CD14-positive monocyte (primary cell): ENCODE results near the gene CPT2. TPM values are rescaled to one million over a fixed set of nuclear protein-coding genes. Genes with fewer than 3 reads are reported as not detected.

ENCODE experiments used
- DNase-seq, 3 donors: peaks; one replicate each; pipeline ENCODE4 v3.0.0-alpha.2; 2011 to 2022
- H2AFZ ChIP-seq: 2 replicates; pipeline ENCODE4 v1.6.0; 2012; ENCODE audit warnings: mild to moderate bottlenecking, low read depth, low read length, inconsistent platforms; ENCODE audit not compliant: insufficient read depth, poor library complexity, severe bottlenecking
- H3K27ac ChIP-seq, 2 donors: 1 replicate in 1 of 2; 2 replicates in 1 of 2; pipeline ENCODE4 v1.5.1; 2012 to 2013; ENCODE audit warnings: low read length in 2 of 2, control low read depth in 1 of 2, inconsistent platforms in 1 of 2, low read depth in 1 of 2, mild to moderate bottlenecking in 1 of 2
- H3K27me3 ChIP-seq, 2 donors: one replicate each; pipeline versions ENCODE4 v1.6.0 to v1.6.1; 2011 to 2013; ENCODE audit warnings: low read length in 2 of 2; ENCODE audit not compliant: control insufficient read depth in 2 of 2, insufficient read depth in 2 of 2
- H3K36me3 ChIP-seq, 2 donors: replicated peaks in 1 of 2; 1 replicate in 1 of 2; 2 replicates in 1 of 2; pipeline versions ENCODE4 v1.5.1 to v1.6.1; 2012 to 2013; ENCODE audit warnings: low read length in 2 of 2, control low read depth in 1 of 2, inconsistent platforms in 1 of 2, mild to moderate bottlenecking in 1 of 2; ENCODE audit not compliant: insufficient read depth in 2 of 2, control insufficient read depth in 1 of 2
- H3K4me1 ChIP-seq, 2 donors: 1 replicate in 1 of 2; 2 replicates in 1 of 2; pipeline versions ENCODE4 v1.5.1 to v1.6.1; 2012 to 2013; ENCODE audit warnings: low read length in 2 of 2, control low read depth in 1 of 2, inconsistent platforms in 1 of 2, mild to moderate bottlenecking in 1 of 2, moderate library complexity in 1 of 2; ENCODE audit not compliant: insufficient read depth in 2 of 2, control insufficient read depth in 1 of 2
- H3K4me2 ChIP-seq: replicated peaks from 2 replicates; pipeline ENCODE3; 2012; ENCODE audit warnings: low read length, moderate library complexity, mild to moderate bottlenecking; ENCODE audit not compliant: poor library complexity, severe bottlenecking; ENCODE audit errors: extremely low read depth
- H3K4me3 ChIP-seq, 3 experiments: fragments of 200-600 bp in 1 of 3; sonication (generic) in 1 of 3; replicated peaks in 1 of 3; 1 replicate in 2 of 3; 2 replicates in 1 of 3; pipeline ENCODE4 v1.5.1; 2011 to 2013; ENCODE audit warnings: low read length in 3 of 3, mild to moderate bottlenecking in 3 of 3, control low read depth in 2 of 3, low read depth in 2 of 3, inconsistent platforms in 1 of 3, moderate library complexity in 1 of 3
- H3K79me2 ChIP-seq: 2 replicates; pipeline ENCODE4 v1.6.0; 2012; ENCODE audit warnings: mild to moderate bottlenecking, control low read depth, inconsistent platforms, low read length, moderate library complexity; ENCODE audit not compliant: insufficient read depth
- H3K9ac ChIP-seq: 2 replicates; pipeline ENCODE4 v1.6.0; 2017; ENCODE audit warnings: low read length, mild to moderate bottlenecking; ENCODE audit not compliant: insufficient read depth, poor library complexity, severe bottlenecking
- H3K9me3 ChIP-seq, 2 donors: replicated peaks in 1 of 2; 1 replicate in 1 of 2; 2 replicates in 1 of 2; pipeline versions ENCODE4 v1.5.1 to v1.6.1; 2012 to 2013; ENCODE audit warnings: low read length in 2 of 2, control low read depth in 1 of 2; ENCODE audit not compliant: control insufficient read depth in 1 of 2, insufficient read depth in 1 of 2
- H4K20me1 ChIP-seq: 2 replicates; pipeline ENCODE4 v1.6.0; 2012; ENCODE audit warnings: mild to moderate bottlenecking, low read length, control low read depth, moderate library complexity; ENCODE audit not compliant: insufficient read depth
- H3K27ac Mint-ChIP-seq, 7 donors: one replicate each; pipeline ENCODE4 v1.8.0; 2020; ENCODE audit warnings: mild to moderate bottlenecking in 7 of 7, mixed read lengths in 7 of 7, moderate library complexity in 6 of 7, inconsistent platforms in 2 of 7
- H3K27me3 Mint-ChIP-seq, 3 donors: one replicate each; pipeline ENCODE4 v1.8.0; 2021 to 2022; ENCODE audit warnings: low read depth in 3 of 3, mild to moderate bottlenecking in 3 of 3, mixed read lengths in 3 of 3, moderate library complexity in 3 of 3, inconsistent platforms in 1 of 3
- H3K36me3 Mint-ChIP-seq, 2 donors: one replicate each; pipeline ENCODE4 v1.8.0; 2020; ENCODE audit warnings: mixed read lengths in 2 of 2, inconsistent platforms in 1 of 2, mild to moderate bottlenecking in 1 of 2
- H3K4me1 Mint-ChIP-seq: one replicate; pipeline ENCODE4 v1.8.0; 2020; ENCODE audit warnings: mild to moderate bottlenecking, mixed read lengths
- H3K4me3 Mint-ChIP-seq, 2 donors: one replicate each; pipeline ENCODE4 v1.8.0; 2020; ENCODE audit warnings: mild to moderate bottlenecking in 2 of 2, mixed read lengths in 2 of 2, moderate library complexity in 1 of 2
- H3K9me3 Mint-ChIP-seq, 7 donors: one replicate each; pipeline ENCODE4 v1.8.0; 2020 to 2022; ENCODE audit warnings: mixed read lengths in 7 of 7, mild to moderate bottlenecking in 6 of 7, moderate library complexity in 6 of 7, inconsistent platforms in 2 of 7
- CTCF ChIP-seq: fragments of 200-600 bp; IDR thresholded peaks from one replicate; pipeline ENCODE4 v1.8.0; 2022; ENCODE audit warnings: antibody characterized with exemption, mild to moderate bottlenecking
- WGBS: methylation state at CpG from one replicate; pipeline ENCODE4 v1.1.5; 2013; ENCODE audit warnings: missing lambda C conversion rate; ENCODE audit not compliant: insufficient coverage; 5-methylcytosine and 5-hydroxymethylcytosine counted together
- intact Hi-C, 2 donors: fragments of 100-400 bp; cut with micrococcal nuclease; formaldehyde crosslinking; loops; one replicate each; pipeline versions ENCODE4 v1.15.0 to v1.15.1; 2023
- polyA plus RNA-seq, 3 donors: library from polyadenylated mRNA; depleted of rRNA in 1 of 3; unstranded in 2 of 3; stranded (reverse) in 1 of 3; fragments of 300-500 nt in 2 of 3; fragments of >200 nt in 1 of 3; fragmentation: Illumina TruSeq in 2 of 3; gene quantifications; 1 replicate in 2 of 3; 2 replicates in 1 of 3; pipeline ENCODE4 v1.2.3, GENCODE V29; 2012 to 2021

Gene CPT2
- polyA plus RNA-seq, 3 donors: 7.6 to 29.6 (median 20.2) TPM

GRCh38 chr1:53190210-53190611 lies 6.4 kb upstream of the CPT2 start:
- Histone ChIP-seq H3K4me3 (no peak overlapping the region), H3K4me1 (no peaks in the 10 kb centered on the region), H4K20me1 (no peaks in the 10 kb centered on the region), H3K9ac (no peak overlapping the region), H3K79me2 (no peaks in the 10 kb centered on the region), H2AFZ (no peak overlapping the region), H3K36me3 (no peaks in the 10 kb centered on the region), H3K9me3 (peaks cover 0 to 5% of the 10 kb centered on the region in 2 donors), H3K4me2 (no peak overlapping the region), H3K27ac (no peak overlapping the region), H3K27me3 (no peaks in the 10 kb centered on the region)
- no peak for DNase-seq
- H3K4me1 Mint-ChIP-seq: peaks cover 2% of the 10 kb centered on the region
- no peak overlapping the region for H3K27ac Mint-ChIP-seq
- peaks cover 0 to 3% (median 2%) of the 10 kb centered on the region in 3 donors for H3K27me3 Mint-ChIP-seq
- no peak overlapping the region for H3K4me3 Mint-ChIP-seq
- no peaks in the 10 kb centered on the region for H3K36me3 Mint-ChIP-seq
- TF ChIP-seq CTCF: no peak
- peaks cover 0 to 8% (median 2%) of the 10 kb centered on the region in 7 donors for H3K9me3 Mint-ChIP-seq
- intact Hi-C loops: no loop called here
- WGBS: 97% methylated on average over 9 of the region's 10 CpGs

GRCh38 chr1:53195246-53196016 lies 1.2 kb upstream of the CPT2 start:
- no peaks in the 10 kb centered on the region for H3K9me3 ChIP-seq
- H4K20me1 ChIP-seq: no peaks in the 10 kb centered on the region
- intact Hi-C loops: no loop called here
- peaks cover 28% of the 10 kb centered on the region for H3K79me2 ChIP-seq
- H3K4me1 ChIP-seq: peaks cover 21 to 26% of the 10 kb centered on the region in 2 donors
- Mint-ChIP-seq H3K4me1 (peaks cover 24% of the 10 kb centered on the region), H3K4me3 (peak overlapping the region in 1 of 2 donors; percentile 78), H3K36me3 (peaks cover under 1 to 9% of the 10 kb centered on the region in 2 donors), H3K27ac (peak overlapping the region in 4 of 7 donors; percentile 3 to 35 (median 6)), H3K27me3 (peaks cover 0 to 2% (median 0%) of the 10 kb centered on the region in 3 donors), H3K9me3 (peaks cover 0 to 8% (median 2%) of the 10 kb centered on the region in 7 donors)
- 87% methylated on average over 5 of the region's 11 CpGs for WGBS
- H3K4me2 ChIP-seq: peak overlapping the region; percentile 97
- peak overlapping the region in 1 of 3 experiments; percentile 94 for H3K4me3 ChIP-seq
- DNase-seq: no peak
- H3K27me3 ChIP-seq: no peaks in the 10 kb centered on the region
- TF ChIP-seq CTCF: no peak
- peak overlapping the region; percentile 85 for H2AFZ ChIP-seq
- H3K36me3 ChIP-seq: peaks cover 0 to under 1% of the 10 kb centered on the region in 2 donors
- no peak overlapping the region for H3K27ac ChIP-seq
- H3K9ac ChIP-seq: no peak overlapping the region
